NCI-H1436 treated with DMSO at 0.1 percent for 48 hours (cell line): ENCODE measurements around the gene NAE1.

Experiments
- DNase-seq: peaks from one replicate; lab custom pipeline; 2025; lab: John Stamatoyannopoulos, UW

Gene NAE1

DNA sequence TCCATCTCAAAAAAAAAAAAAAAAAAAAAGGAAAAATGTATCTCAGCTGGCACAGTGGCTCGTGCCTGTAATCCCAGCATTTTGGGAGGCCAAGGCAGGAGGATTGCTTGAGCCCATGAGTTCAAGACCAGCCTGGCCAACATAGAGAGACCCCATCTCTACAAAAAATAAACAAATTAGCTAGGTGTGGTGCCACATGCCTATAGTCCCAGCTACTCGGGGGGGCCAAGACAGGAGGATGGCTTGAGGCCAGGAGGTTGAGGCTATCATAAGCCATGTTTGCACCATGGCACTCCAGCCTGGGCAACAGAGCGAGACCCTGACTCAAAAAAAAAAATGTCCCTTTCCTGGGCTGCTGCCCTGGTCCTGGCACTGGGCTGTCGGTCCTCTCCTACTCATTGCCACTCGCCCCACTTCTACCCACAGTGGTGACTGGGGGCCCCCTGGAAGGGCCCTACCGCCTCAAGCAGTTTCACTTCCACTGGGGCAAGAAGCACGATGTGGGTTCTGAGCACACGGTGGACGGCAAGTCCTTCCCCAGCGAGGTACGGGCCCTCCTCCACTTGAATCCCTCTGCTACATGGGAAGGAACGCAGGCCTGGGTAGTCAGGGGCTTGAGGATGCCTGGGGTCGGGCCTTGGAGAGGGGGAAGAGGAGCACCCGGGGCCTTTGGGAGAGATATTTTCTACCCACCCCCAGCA is 19.5 kb upstream of the NAE1 start:
- no peak for DNase-seq

DNA sequence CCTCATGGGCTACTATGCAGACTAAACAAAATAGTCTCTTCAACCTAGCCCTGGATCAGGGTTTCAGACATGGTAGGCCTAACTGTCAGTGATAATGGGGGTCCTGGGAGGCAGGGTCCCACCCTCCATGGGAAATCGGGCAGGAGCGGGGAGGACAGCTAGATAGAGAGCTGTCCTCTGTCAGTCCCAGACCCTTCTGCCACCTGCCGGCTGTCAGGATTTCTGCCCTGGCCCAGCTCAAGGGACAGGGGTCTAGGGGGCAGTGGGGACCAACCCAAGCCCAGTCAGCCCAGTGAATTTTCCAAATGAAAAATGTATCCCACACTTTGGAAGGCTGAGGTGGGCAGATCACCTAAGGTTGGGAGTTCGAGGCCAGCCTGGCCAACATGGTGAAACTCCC is 18.8 kb upstream of the NAE1 start:
- no peak for DNase-seq

DNA sequence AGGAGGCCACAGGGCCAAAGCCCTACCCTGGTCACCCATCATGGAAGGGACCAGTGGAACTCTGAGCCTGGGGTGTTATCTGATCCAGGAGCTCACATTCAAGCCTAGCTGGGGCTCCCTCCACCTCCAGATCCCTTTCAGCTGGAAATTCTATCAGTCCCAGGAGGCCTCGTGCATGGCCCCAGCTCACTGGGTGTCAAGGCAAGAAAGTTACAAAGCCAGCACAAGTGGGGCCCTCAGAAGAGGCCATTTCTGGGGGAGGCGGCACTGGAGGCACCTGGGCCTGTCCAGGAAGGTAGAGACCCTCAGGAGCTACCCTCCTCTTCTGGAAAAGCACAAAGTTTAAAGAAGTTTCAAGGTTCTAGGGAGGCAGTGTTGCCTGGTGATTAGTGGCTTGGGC is 18.2 kb upstream of the NAE1 start:
- DNase-seq, result no peak

DNA sequence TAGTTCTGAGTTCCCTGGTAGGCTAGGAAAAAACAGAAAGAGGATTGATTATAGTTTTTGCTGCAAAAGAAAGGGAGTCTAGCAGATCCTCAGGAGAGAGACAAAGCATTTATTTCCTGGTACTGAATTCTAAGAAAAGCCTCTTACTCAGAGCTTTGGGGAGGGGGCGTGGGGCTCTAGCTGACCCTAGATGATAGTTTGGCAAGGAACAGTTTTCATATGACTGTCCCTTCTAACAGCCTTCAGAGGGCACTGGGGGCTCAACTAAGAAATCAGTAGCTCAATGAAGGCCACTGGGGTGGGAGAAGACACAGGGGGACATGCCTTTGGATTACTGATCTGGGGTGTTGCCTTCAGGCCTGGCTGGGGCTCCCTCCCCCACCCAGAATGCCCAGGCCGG is 17.4 kb upstream of the NAE1 start:
- DNase-seq, result no peak

DNA sequence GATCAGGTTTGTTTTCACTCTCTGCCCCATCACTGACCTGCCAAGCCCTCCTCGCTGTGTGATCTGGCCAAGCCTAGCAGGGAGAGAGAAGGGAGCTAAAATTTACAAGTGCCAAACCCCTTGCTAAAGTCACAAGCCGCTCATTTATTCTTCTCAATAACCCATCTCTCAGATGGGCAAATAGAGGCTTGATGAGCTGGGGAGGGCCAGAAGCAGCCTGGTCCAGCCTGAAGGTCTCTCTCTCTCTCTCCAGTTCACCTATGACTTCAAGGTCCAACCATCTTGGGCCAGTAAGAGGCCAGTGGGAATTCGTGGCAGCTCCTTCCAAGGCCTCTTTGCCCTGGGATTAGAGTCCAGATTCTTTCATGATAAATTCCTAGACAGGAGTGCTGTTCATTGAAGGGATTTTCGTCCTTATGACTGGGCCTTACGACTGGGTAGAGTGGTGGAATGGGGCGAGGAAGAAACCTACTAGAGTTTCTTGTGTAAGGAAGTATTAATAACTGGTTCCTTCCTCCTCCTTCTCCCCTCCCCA is 16.8 kb upstream of the NAE1 start:
- no peak for DNase-seq

DNA sequence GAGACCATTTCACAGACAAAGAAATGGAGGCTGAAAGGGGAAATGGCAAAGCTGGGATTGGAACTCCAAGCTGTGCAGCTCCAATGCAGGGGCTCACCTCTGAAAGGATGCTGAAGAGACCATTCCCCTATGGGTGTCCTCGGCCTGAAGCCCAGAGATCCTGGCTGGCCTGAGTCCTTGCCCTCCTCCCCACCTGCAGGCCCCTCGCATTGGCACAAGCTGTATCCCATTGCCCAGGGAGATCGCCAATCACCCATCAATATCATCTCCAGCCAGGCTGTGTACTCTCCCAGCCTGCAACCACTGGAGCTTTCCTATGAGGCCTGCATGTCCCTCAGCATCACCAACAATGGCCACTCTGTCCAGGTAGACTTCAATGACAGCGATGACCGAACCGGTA is 16.1 kb upstream of the NAE1 start:
- DNase-seq, result no peak

DNA sequence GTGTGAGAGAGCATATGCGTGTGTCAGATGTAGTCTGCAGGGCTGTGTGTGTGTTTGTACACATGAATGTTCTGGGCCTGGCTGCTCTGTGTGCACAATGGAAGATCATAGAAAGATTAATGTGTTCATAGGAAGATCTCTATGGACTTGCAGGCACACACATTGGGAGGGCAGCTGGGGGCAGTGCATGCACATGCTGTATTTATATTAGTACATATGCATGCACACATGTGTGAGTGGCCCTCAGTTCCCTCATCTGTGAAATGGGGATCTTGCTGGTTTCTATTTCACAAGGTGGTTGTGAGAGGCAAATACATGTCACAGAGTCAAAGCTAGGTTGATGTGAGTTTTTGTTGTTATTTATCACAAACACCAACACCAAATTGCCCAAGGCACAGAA is 15.5 kb upstream of the NAE1 start:
- no peak for DNase-seq

DNA sequence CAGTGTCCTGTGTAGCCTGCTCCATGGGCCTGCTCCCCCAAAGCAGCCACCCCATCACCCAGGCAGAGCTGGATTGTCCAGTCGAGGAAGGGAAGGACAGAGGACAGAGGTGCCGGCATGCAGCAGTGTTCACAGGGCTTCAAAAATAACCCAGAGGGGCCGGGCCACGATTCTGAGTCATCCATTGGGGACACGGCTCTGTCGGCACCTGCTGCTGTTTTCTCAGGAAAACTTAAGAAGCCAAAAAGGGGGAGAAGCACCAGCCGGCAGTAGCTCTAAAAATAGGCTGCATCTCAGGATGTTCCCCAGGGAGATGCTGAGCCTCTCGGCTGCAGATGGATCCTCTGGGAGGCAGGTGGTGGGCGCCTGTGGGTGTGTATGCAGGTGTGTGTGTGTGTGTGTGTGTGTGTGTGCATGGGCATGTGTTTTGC is 15.0 kb upstream of the NAE1 start:
- peak; percentile 61 for DNase-seq

DNA sequence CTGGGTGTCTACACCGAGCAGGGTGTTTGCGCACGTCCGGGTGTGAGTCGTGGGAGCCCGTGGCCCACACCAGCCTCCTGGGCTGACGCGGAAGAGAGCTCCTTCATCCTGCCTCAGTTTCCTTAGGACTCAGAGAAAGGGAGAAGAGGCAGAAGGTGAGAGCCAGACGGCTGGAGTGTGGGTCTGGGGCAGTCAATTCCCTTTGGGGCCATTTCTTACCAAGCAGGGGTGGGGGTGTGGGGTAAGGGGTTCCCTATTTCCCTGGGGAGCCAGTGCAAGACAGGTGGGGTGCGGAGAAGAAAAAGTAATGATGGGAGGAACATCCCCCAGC is 14.3 kb upstream of the NAE1 start:
- no peak for DNase-seq

DNA sequence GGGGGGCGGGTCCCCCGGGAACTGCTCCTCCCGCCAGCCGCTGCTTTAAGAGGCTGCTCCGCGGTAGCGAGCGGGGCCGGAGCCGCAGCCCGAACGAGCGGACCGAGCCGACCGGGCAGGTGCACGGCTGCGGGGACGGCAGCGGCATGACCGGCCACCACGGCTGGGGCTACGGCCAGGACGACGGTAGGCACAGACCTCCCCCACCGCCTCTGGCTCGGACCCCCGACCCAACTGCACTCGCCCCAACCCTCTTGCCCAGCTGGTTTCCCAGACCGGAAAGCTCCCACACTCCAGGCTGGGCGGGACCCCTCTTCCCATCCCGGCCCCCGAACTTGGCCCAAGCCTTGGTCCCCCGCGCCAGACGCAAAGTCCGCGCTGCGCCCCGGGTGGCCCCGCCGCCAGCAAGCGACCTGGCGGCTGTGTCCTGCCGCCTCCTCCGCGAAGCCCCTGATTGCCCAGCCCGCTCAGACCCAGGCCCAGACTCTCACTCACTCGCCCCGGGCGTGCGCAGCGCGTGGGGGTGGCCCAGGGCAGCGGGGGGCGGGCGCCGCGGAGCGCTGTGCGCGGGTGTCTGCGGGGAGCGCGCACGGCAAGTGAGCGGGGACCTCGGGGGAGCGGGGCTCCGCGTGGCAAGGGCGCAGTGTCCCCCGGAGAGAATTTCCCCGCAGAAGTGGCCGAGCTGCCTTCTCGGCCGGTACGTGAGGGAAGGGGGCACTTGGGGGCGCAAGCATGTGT is 13.7 kb upstream of the NAE1 start, which contains the start of gene CA7:
Gene CA7 (plus strand): TSS at position 73 of the 738 bp plus-strand sequence. CDS start 74 bp downstream, at position 147.
- DNase-seq, result no peak

DNA sequence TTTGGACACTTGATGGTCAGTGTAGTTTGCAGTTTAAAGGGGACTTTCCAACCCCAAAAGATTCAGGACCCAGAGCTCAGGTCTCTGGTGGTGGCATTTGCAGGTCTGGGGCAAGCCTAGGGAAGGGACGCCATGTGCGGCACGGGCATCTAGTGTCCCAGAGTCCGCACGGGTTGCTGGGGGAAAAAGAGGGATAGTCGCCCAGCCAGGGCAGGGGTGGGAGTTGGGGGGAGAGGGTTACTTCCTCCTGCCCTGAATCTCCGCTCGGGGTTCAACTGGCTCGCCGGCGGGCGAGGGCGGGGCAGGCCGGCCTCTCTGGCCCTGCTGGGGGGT is 13.2 kb upstream of the NAE1 start:
- no peak for DNase-seq

DNA sequence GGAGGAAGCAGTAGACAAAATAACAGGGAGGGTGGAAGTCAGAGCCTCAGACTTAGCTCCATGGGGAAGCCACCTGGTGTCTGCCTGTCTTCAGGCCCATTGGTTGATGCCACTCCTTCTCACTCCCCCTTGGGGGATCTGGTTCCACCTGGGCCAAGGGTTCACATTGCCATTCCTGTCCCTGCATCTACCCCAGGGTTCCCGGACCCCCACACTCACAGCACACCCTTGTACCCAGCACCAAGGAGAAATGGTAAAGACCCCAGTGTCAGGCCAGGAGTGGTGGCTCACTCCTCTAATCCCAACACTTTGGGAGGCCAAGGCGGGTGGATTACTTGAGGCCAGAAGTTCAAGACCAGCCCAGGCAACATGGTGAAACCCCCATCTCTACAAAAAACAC is 12.4 kb upstream of the NAE1 start:
- no peak for DNase-seq

DNA sequence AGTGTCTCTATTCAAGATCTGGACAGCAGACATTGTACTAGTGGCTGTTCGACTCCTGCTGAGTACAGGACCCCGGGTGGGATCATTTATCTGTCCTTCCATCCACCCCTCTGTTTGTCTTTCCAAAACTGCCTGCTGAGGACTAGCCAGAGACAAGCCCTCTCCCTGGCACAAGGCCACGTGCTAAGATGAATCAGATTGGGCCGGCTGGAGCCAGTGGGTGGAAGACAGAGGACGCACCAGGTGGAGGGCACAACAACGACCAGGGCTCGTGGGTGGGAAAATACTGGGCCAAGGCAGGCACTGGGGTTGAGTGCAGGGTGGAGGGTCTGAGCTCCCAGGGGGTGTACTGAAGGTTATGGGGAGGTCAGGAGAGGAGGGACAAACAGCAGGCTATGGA is 12.0 kb upstream of the NAE1 start:
- DNase-seq, result no peak

DNA sequence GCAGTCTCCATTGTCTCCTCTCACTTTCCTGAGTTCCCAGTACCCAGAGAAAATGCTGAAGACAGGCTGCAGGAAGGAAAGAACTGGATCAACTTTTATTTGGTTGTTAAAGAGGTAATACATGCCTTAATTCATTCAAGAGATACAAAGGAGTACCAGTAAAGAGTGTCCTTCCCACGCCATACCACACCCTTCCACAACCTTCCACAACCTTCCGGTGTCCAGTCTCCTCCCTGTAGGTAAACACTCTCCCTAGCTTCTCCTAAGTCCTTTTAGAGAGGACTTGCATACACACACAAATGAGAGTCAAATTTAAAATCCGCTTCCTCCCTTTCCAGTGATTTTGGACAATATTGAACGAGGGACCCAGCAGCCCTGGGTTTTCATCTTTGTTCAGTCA is 10.6 kb upstream of the NAE1 start:
- no peak for DNase-seq

DNA sequence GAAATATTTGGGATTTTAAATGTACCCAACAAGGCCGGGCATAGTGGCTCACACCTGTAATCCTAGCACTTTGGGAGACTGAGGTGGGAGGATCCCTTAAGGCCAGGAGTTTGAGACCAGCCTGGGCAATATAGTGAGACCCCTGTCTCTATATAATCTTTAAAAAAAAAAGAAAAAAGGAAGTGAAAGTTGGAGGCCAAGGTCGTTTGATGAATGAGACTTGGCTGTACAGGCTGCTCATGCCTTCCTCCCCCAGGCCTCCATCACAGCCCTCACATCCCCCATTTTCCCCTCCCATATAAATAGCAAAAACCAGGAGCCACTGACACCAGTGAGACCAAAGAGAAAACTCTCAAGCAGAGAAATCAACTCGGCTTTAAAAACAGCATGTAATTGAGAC is 10.1 kb upstream of the NAE1 start:
- DNase-seq, result no peak

DNA sequence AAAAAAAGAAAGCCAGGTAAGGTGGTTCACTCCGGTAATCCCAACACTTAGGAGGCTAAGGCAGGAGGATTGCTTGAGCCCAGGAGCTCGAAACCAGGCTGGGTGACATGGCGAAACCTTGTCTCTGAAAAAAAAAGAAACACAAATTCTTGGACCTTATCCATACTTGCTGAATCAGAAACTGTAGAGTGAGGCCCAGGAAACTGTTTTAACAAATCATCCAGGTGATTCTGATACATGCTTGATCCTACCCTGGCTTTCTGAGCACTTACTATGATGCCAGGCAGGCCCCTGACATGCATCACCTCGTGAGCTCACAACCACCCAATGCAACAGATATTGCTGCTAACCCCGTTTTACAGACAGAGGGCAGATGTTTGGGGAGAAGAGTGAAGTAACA is 4.0 kb upstream of the NAE1 start:
- no peak for DNase-seq

DNA sequence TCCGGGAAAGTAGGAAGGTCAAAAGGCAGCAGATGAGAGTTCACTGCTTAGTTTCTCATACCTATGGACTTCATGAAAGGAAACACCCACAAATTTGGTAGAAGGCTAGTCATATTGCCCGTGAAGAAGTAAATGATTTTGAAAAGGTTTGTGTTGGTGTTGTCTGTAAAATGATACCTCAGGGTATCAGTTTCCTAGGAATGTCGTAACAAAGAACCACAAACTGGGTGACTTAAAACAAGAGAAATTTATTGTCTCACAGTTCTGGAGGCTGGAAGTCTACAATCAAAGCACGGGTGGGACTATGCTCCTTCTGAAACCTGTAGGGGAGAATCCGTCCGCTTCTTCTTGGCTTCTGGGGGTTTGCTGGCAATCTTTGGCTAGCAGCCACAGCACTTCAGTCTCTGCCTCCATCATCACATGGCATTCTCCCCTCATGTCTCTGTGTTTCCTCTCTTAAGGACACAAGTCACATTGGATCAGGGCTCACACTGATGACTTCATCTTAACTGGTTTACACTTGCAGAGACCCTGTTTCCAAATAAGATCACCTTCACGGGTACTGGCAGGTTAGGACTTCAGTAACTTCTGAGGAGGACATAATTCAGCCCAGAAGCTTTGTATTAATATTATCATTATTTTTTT is 2.0 kb upstream of the NAE1 start:
- DNase-seq, result no peak

DNA sequence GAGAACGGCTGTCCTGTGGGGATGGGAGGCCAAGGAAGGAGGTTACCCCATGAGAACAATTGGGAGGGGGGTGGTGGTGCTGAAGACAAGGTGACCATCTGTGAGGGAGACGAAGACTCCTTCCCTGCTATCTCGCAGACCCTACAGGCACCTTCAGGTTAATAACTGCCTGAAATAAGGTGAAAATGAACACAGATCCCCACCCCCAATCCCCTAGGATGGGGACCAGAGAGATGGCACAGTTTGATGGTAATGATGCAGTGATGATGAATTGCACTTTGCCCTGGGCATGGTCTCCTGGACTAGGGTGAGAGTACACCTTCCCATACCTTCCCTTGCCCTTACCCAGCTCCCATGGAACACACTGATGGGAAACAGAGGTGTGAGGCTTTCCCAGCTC is 1.4 kb upstream of the NAE1 start:
- no peak for DNase-seq

DNA sequence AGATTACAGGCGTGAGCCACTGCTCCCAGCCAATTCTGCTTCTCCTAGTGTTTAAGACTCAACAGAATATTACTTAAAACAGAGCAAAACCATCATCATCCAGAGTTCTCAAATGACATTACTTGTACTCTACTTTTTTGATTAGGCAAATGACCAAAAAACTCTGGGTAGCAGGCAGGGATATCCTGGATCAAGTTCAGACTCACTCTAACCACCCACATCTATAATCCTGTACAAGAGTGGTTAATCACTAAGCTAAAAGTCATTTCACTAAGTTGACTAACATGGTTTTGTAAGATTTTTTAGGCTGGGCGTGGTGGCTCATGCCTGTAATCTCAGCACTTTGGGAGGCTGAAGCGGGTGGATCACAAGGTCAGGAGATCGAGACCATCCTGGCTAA is 6.8 kb downstream of the NAE1 start:
- no peak for DNase-seq

DNA sequence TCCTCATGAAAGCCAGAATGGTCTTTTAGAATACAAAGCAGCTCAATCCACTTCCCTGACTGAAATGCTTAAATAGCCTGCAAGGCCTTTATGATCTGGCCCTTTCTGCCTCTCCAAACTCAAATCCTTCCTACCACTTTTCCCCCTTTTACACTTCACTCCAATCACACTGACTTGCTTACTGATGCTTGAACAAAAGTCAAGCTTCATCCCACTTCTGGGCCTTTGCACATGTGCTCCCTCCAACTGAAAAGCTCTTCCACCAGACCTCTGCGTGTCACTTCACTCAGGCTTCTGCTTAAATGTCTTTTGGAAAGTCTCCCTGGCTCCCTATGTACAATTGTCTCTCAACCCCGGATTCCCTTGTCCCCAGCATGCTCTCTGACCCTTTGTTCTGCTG is 16.0 kb downstream of the NAE1 start:
- no peak for DNase-seq

DNA sequence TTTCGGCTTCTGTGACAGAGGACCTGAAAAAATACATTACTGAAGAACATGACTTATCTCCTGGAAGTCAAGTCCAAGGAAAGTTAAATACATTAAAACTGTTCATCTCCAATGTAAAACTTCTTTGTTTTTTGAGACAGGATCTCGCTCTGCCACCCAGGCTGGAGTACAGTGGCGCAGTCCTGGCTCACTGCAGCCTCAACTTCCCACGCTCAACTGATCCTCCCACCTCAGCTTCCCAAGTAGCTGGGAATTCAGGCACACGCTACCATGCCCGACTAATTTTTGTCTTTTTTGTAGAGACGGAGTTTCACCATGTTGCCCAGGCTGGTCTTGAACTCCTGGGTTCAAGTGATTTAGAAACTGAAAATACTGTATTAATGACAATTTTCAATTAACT is 19.7 kb downstream of the NAE1 start:
- DNase-seq, result no peak

DNA sequence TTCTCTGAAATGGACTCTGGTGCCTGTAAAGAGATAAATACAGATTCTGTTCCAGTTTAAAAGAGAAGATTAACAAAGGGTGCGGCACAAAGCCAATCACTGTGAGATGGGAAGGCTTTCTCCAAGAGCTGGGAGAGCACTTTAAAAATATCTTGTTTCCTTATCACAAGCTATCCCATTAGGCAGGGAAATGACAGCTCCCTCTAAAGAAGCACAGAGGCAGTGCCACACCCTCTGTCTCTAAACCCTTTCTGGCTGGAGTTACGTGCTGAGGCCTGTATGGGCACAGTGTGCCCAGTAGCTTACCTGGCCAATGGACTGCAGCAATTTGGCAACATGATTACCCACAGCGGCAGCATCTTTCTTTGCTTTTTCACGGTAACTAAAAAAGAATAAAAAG is 20.4 kb downstream of the NAE1 start:
- no peak for DNase-seq

DNA sequence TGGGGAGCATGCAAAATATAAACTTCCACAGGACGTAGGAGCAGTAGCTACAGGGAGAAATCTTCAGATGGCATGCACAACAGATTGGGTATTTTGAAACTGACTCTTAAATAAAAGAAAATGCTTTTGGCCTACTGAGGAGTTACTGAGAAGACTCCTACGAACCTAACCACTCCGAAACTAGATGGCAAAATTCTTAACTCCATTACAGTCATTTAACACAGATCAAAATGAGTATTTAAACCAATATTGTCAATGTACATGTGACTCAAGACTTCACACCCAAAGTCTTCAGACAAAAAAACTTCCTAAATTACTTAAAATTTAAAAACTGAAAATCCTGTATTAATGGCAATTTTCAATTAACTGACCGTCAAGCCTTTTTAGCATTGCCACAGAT is 21.0 kb downstream of the NAE1 start:
- DNase-seq, result no peak
